Measurements from ENCODE around the gene SLMAP.

GRCh38 chr3:57840473-57840872, 84.4 kb downstream of the SLMAP start:
- TF ChIP-seq CTCF (IDR thresholded peaks at IDR 0.05; ENCODE audit: insufficient read depth, low read depth, low read length) (no peak), EZH2 (IDR thresholded peaks at IDR 0.05; ENCODE audit: insufficient read depth, low read length) (no peak)
